A549 (cell line): ENCODE data around the gene NFKBIE. TPM values are rescaled to one million over a fixed set of nuclear protein-coding genes. Genes with fewer than 3 reads are reported as not detected.

Source experiments
- ATAC-seq, 2 experiments: fragments of 200-7000 bp in 1 of 2; fragments of >200 bp in 1 of 2; cut with Nextera tagmentation in 1 of 2; cut with Tn5 transposase in 1 of 2; 3 replicates each; pipeline versions ENCODE4 v1.8.0 to v1.9.1; 2018 to 2020; ENCODE audit warnings: mild to moderate bottlenecking in 1 of 2, moderate library complexity in 1 of 2
- CTCF ChIA-PET: fragments of 300-600 bp; sonication (Branson Sonifier 250); formaldehyde crosslinking; extraction: SDS; loops from one replicate; lab custom pipeline; 2021; ENCODE audit warnings: antibody characterized with exemption, inconsistent platforms; lab: Yijun Ruan, JAX
- POLR2A ChIA-PET: fragments of 350-600 bp; formaldehyde crosslinking; extraction: SDS; loops from one replicate; lab custom pipeline; 2021; ENCODE audit warnings: antibody characterized with exemption, inconsistent platforms; lab: Yijun Ruan, JAX
- DNase-seq, 2 experiments: peaks; one replicate each; pipeline versions ENCODE4 v3.0.0 to v3.0.0-alpha.2; 2011 to 2016; ENCODE audit warnings: low read depth in 1 of 2, low spot score in 1 of 2
- FAIRE-seq: peaks from 2 replicates; lab custom pipeline; 2011; peaks lifted over from hg19 to GRCh38; lab: Jason Lieb, UNC
- H3K27ac ChIP-seq, 2 experiments: fragments of >200 bp; sonication (Bioruptor Twin); formaldehyde crosslinking; 3 replicates each; pipeline ENCODE4 v1.5.1; 2016 to 2017
- H3K4me1 ChIP-seq: fragments of >200 bp; sonication (Bioruptor Twin); formaldehyde crosslinking; 3 replicates; pipeline ENCODE4 v1.6.1; 2016
- H3K4me2 ChIP-seq: fragments of >200 bp; sonication (Bioruptor Twin); formaldehyde crosslinking; 3 replicates; pipeline ENCODE4 v1.6.1; 2016
- H3K4me3 ChIP-seq: fragments of >200 bp; sonication (Bioruptor Twin); formaldehyde crosslinking; 3 replicates; pipeline ENCODE4 v1.5.1; 2016
- H3K9me3 ChIP-seq: fragments of >200 bp; sonication (Bioruptor Twin); formaldehyde crosslinking; 3 replicates; pipeline ENCODE4 v1.6.1; 2016
- CBX2 ChIP-seq: fragments of 200-600 bp; sonication (generic); IDR thresholded peaks from 2 replicates; pipeline ENCODE4 v1.6.1; 2016; ENCODE audit warnings: low read depth, mild to moderate bottlenecking, borderline replicate concordance
- CBX8 ChIP-seq: fragments of 200-600 bp; sonication (generic); IDR thresholded peaks from 2 replicates; pipeline ENCODE4 v1.6.1; 2016
- CEBPB ChIP-seq, 2 experiments: fragments of >200 bp in 1 of 2; sonication (Bioruptor Twin) in 1 of 2; formaldehyde crosslinking in 1 of 2; IDR thresholded peaks; 2 replicates each; pipeline ENCODE4 v1.6.1; 2012 to 2016
- CHD2 ChIP-seq: fragments of 150-350 bp; IDR thresholded peaks from 2 replicates; pipeline ENCODE4 v1.6.1; 2014; ENCODE audit warnings: low read length; ENCODE audit not compliant: partially characterized antibody
- CHD4 ChIP-seq: fragments of 200-600 bp; sonication (generic); IDR thresholded peaks from 2 replicates; pipeline ENCODE4 v1.6.1; 2016; ENCODE audit warnings: antibody characterized with exemption, mild to moderate bottlenecking, borderline replicate concordance
- E2F6 ChIP-seq: IDR thresholded peaks from 2 replicates; pipeline ENCODE4 v1.6.1; 2012; ENCODE audit warnings: low read depth, borderline replicate concordance
- EP300 ChIP-seq, 2 experiments: fragments of >200 bp; sonication (Bioruptor Twin); formaldehyde crosslinking; IDR thresholded peaks; 2 replicates in 1 of 2; 3 replicates in 1 of 2; pipeline ENCODE4 v1.6.1; 2016 to 2017
- FOSL2 ChIP-seq, 2 experiments: fragments of 450-650 bp in 1 of 2; fragments of >200 bp in 1 of 2; sonication (Bioruptor Twin) in 1 of 2; formaldehyde crosslinking; IDR thresholded peaks; 2 replicates each; pipeline versions ENCODE4 v1.5.0 to v1.6.1; 2016 to 2020; ENCODE audit warnings: mild to moderate bottlenecking in 1 of 2, moderate library complexity in 1 of 2
- FOXS1 ChIP-seq: fragments of 250-450 bp; sonication (Bioruptor Pico); IDR thresholded peaks from 2 replicates; pipeline ENCODE4 v1.5.0; 2020; ENCODE audit warnings: mild to moderate bottlenecking, moderate library complexity
- HES2 ChIP-seq: fragments of >200 bp; sonication (Bioruptor Twin); formaldehyde crosslinking; IDR thresholded peaks from 2 replicates; pipeline ENCODE4 v1.6.1; 2016
- HEYL ChIP-seq: fragments of 250-450 bp; sonication (Bioruptor Pico); IDR thresholded peaks from 2 replicates; pipeline ENCODE4 v1.8.0; 2021; ENCODE audit warnings: mild to moderate bottlenecking, moderate library complexity
- HOXB13 ChIP-seq: fragments of 250-450 bp; sonication (Bioruptor Pico); IDR thresholded peaks from 2 replicates; pipeline ENCODE4 v1.5.0; 2020; ENCODE audit warnings: low read depth, mild to moderate bottlenecking, moderate library complexity
- KDM5A ChIP-seq: fragments of 200-600 bp; sonication (generic); IDR thresholded peaks from 2 replicates; pipeline ENCODE4 v1.6.1; 2016; ENCODE audit warnings: antibody characterized with exemption, mild to moderate bottlenecking
- MAX ChIP-seq: IDR thresholded peaks from 2 replicates; pipeline ENCODE4 v1.6.1; 2012
- NFE2L2 ChIP-seq: fragments of 150-350 bp; conservative IDR thresholded peaks from 2 replicates; pipeline ENCODE4 v1.6.1; 2014; ENCODE audit warnings: low read length
- POLR2A ChIP-seq: IDR thresholded peaks from 2 replicates; pipeline ENCODE4 v1.6.1; 2012; ENCODE audit warnings: mild to moderate bottlenecking, low read length
- POLR2AphosphoS2 ChIP-seq: conservative IDR thresholded peaks from 2 replicates; pipeline ENCODE4 v1.6.1; 2012; ENCODE audit warnings: low read length, improper control_type of control experiment, inconsistent platforms
- RARB ChIP-seq: fragments of 250-450 bp; sonication (Bioruptor Pico); IDR thresholded peaks from 2 replicates; pipeline ENCODE4 v1.8.0; 2021; ENCODE audit warnings: mild to moderate bottlenecking, moderate library complexity
- REST ChIP-seq: fragments of 200-600 bp; sonication (generic); IDR thresholded peaks from 2 replicates; pipeline ENCODE4 v1.6.1; 2016; ENCODE audit warnings: antibody characterized with exemption, mild to moderate bottlenecking, moderate library complexity
- RFX5 ChIP-seq: fragments of 450-650 bp; IDR thresholded peaks from 2 replicates; pipeline ENCODE4 v1.7.1; 2014; ENCODE audit warnings: antibody characterized with exemption, mild to moderate bottlenecking, moderate library complexity
- SMC3 ChIP-seq: fragments of >200 bp; sonication (Bioruptor Twin); formaldehyde crosslinking; IDR thresholded peaks from 3 replicates; pipeline ENCODE4 v1.6.1; 2018; ENCODE audit warnings: inconsistent platforms
- TFCP2L1 ChIP-seq: fragments of 250-450 bp; sonication (Bioruptor Pico); IDR thresholded peaks from 2 replicates; pipeline ENCODE4 v1.5.0; 2021; ENCODE audit warnings: mild to moderate bottlenecking
- ZC3H11A ChIP-seq: fragments of 450-650 bp; IDR thresholded peaks from 2 replicates; pipeline ENCODE4 v1.6.1; 2014; ENCODE audit warnings: antibody characterized with exemption, mild to moderate bottlenecking
- ZFP36 ChIP-seq: fragments of 450-650 bp; IDR thresholded peaks from 2 replicates; pipeline ENCODE4 v1.6.1; 2014; ENCODE audit warnings: borderline replicate concordance; ENCODE audit not compliant: partially characterized antibody
- ZNF302 ChIP-seq: fragments of 250-450 bp; sonication (Bioruptor Pico); IDR thresholded peaks from 2 replicates; pipeline ENCODE4 v1.9.0; 2021; ENCODE audit warnings: inconsistent platforms, mild to moderate bottlenecking, moderate library complexity
- WGBS: methylation state at CpG from one replicate; pipeline ENCODE4 v1.1.6; 2017; ENCODE audit errors: missing lambda C conversion rate; 5-methylcytosine and 5-hydroxymethylcytosine counted together
- polyA plus RNA-seq, 4 experiments: library from polyadenylated mRNA; depleted of rRNA in 3 of 4; stranded (reverse); fragments of >200 nt; fragmentation: RNase III in 1 of 4; extraction: RNeasy Plus Mini Kit Qiagen cat#74134 plus additional on column Dnase treatment in 1 of 4; gene quantifications; 2 replicates in 3 of 4; 3 replicates in 1 of 4; pipeline ENCODE4 v1.2.3, GENCODE V29; 2011 to 2017

NFKBIE gene
- polyA plus RNA-seq, 2 of the 4 experiments (the other 2 are of a cell fraction): 6.0 to 6.3 TPM

- ChIA-PET POLR2A (interaction anchor here (1.0 kb wide), 1 partner anchor 18 kb away, joined by 5 read pairs; the partner anchor contains the start of gene HSP90AB1), CTCF (interaction anchor here (0.7 to 2.0 kb wide), 5 partner anchors 9 to 91 kb away, joined by 3 to 8 read pairs (median 4); no protein-coding TSS in a partner anchor)
- ATAC-seq: peak in 1 of 2 experiments; percentile 29; a peak in 3 of 6 replicates
- no peak for FAIRE-seq
- peak overlapping the region; percentile 81 for H3K4me3 ChIP-seq
- H3K27ac ChIP-seq: peak overlapping the region; percentile 81 to 90
- peak overlapping the region; percentile 97 for H3K4me2 ChIP-seq
- peaks cover 23% of the 10 kb centered on the region for H3K4me1 ChIP-seq
- H3K9me3 ChIP-seq: no peaks in the 10 kb centered on the region
- TF ChIP-seq KDM5A: no peak
- no peak for TF ChIP-seq CHD4
- TF ChIP-seq ZNF302 (CRISPR knock-in tag): no peak
- no peak for TF ChIP-seq NFE2L2
- no peak for TF ChIP-seq ZFP36
- TF ChIP-seq CHD2: no peak
- TF ChIP-seq HEYL (CRISPR knock-in tag): no peak
- TF ChIP-seq RFX5: no peak
- no peak for TF ChIP-seq HOXB13 (CRISPR knock-in tag)
- no peak for TF ChIP-seq RARB (CRISPR knock-in tag)
- TF ChIP-seq MAX: no peak
- TF ChIP-seq CBX2: no peak
- TF ChIP-seq ZC3H11A: no peak
- no peak for TF ChIP-seq EP300 (IDR thresholded peaks at IDR 0.05)
- no peak for TF ChIP-seq FOXS1
- no peak for TF ChIP-seq REST
- TF ChIP-seq E2F6: no peak
- TF ChIP-seq CEBPB (IDR thresholded peaks at IDR 0.05): no peak
- no peak for TF ChIP-seq TFCP2L1 (CRISPR knock-in tag)
- no peak for TF ChIP-seq CBX8
- WGBS: 6% methylated on average over 13 of the region's 13 CpGs
- no peak for DNase-seq
Observed at GRCh38 chr6:44264154-44265006, 971 bp downstream of the NFKBIE start.

GRCh38 chr6:44263354-44264100, 1.8 kb downstream of the NFKBIE start:
- peak overlapping the region; percentile 97 for H3K4me2 ChIP-seq
- no peaks in the 10 kb centered on the region for H3K9me3 ChIP-seq
- POLR2A ChIA-PET: interaction anchor here (1.0 kb wide), 1 partner anchor 17 kb away, joined by 5 read pairs; the partner anchor contains the start of gene HSP90AB1
- TF ChIP-seq POLR2A (no peak), HES2 (no peak), SMC3 (no peak), POLR2AphosphoS2 (no peak), E2F6 (no peak), FOXS1 (no peak), FOSL2 (IDR thresholded peaks at IDR 0.05) (no peak), FOSL2 (CRISPR knock-in tag; IDR thresholded peaks at IDR 0.05) (no peak)
- TF ChIP-seq, all 56 proteins: peak for 0
- peak; percentile 24 to 33 for DNase-seq
- Histone ChIP-seq H3K4me3 (peak overlapping the region; percentile 81; the same call in 2 of the 3 replicates), H3K4me1 (peaks cover 23% of the 10 kb centered on the region), H3K27ac (peak overlapping the region; percentile 81 to 90)
- no peak for FAIRE-seq
- CTCF ChIA-PET: interaction anchor here (0.7 to 2.7 kb wide), 6 partner anchors 9 to 167 kb away, joined by 3 to 13 read pairs (median 4); no protein-coding TSS in a partner anchor
- ATAC-seq: peak in 1 of 2 experiments; percentile 42; a peak in 3 of 6 replicates
- 20% methylated on average over 9 of the region's 9 CpGs for WGBS
